ENCODE measurements around the gene SERINC5.

SERINC5 gene

DNA sequence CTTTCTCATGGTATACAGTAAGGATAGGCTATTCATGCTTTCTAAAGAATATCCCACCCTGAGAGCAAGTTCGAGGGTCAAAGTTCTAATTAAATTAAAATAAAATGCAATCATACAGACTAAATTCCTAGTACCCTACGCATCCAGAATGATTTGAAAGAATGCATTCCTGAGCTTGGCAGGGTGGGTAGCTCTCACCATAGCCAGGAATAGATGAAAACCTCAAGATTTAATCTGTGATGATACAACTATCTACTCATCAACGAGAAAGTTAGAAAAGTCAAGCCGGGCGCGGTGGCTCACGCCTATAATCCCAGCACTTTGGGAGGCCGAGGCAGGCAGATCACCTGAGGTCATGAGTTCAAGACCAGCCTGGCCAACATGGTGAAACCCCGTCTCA, 32.3 kb downstream of the SERINC5 start:
- no peak for DNase-seq (ENCODE audit: low spot score)
- in situ Hi-C loops (cut with MboI; ENCODE audit: low sequenced_read_pairs, unreplicated experiment), result no loop called here
- TF ChIP-seq CTCF (IDR thresholded peaks at IDR 0.05; ENCODE audit: borderline replicate concordance, control extremely low read depth, extremely low read depth, insufficient read depth, missing control alignments), result no peak

DNA sequence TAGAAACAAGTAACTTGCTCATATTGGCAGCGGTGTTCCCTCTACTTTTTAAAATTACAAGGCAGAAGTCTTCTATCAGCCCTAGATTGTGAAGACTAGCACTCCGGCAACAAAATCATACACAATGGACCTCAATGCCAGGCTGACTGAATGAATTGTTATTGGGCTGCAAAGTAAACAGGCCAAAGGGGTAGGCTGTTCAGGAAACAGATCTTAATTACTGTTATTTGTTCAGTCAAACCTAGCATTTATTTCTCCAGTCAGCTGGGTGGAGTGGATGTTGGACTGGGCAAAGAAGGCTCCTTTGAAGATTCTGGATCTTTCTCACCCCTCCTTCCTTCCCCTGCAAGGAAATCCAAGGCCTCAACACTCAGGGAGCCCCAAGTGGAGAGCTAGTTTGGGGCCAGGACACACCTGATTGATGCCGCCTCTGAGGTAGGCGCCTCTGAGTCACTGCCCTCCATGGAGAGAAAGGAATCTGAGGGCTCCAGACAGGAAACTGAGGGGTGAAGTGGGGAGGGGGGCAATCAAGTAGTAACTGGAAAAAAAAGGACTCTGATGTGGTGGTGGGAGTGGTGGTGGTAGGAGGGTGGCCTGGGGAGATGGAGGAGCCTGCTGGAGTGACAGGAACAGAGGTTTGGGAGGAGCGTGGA, 35.5 kb downstream of the SERINC5 start:
- in situ Hi-C loops (cut with MboI; ENCODE audit: low sequenced_read_pairs, unreplicated experiment), result no loop called here
- DNase-seq (ENCODE audit: low spot score), result no peak
- TF ChIP-seq CTCF (IDR thresholded peaks at IDR 0.05; ENCODE audit: borderline replicate concordance, control extremely low read depth, extremely low read depth, insufficient read depth, missing control alignments), result no peak

GRCh38 chr5:80219391-80219790, 36.5 kb downstream of the SERINC5 start:
- DNase-seq (ENCODE audit: low spot score), result no peak
- in situ Hi-C loops (cut with MboI; ENCODE audit: low sequenced_read_pairs, unreplicated experiment), result no loop called here
- TF ChIP-seq CTCF (IDR thresholded peaks at IDR 0.05; ENCODE audit: borderline replicate concordance, control extremely low read depth, extremely low read depth, insufficient read depth, missing control alignments), result no peak

- TF ChIP-seq CTCF (IDR thresholded peaks at IDR 0.05; ENCODE audit: borderline replicate concordance, control extremely low read depth, extremely low read depth, insufficient read depth, missing control alignments), result no peak
- no peak for DNase-seq (ENCODE audit: low spot score)
- in situ Hi-C loops (cut with MboI; ENCODE audit: low sequenced_read_pairs, unreplicated experiment), result no loop called here
Measured at GRCh38 chr5:80217667-80218066, 38.2 kb downstream of the SERINC5 start.

- no peak for DNase-seq (ENCODE audit: low spot score)
- no peak for TF ChIP-seq CTCF (IDR thresholded peaks at IDR 0.05; ENCODE audit: borderline replicate concordance, control extremely low read depth, extremely low read depth, insufficient read depth, missing control alignments)
- in situ Hi-C loops (cut with MboI; ENCODE audit: low sequenced_read_pairs, unreplicated experiment), result no loop called here
Measured at GRCh38 chr5:80216753-80217596, 38.9 kb downstream of the SERINC5 start.

DNA sequence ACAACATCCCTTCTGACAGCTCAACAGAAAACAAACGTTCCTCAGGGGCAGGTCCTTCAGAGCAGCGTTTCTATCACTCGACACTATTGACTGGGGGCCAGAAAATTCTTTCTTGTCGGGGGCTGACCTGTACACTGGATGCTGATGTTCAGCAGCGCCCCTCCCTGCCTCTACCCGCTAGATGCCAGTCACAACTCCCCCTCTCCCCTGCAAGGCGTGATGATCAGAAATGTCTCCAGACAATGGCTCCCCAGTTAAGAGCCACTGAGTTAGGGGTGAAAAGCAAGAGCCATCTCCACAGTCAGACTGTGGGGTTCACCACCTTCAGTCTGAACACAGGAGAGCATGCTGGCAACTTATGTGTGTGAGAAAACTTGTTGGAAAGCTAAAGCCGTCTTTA, 39.8 kb downstream of the SERINC5 start:
- no peak for DNase-seq (ENCODE audit: low spot score)
- in situ Hi-C loops (cut with MboI; ENCODE audit: low sequenced_read_pairs, unreplicated experiment), result no loop called here
- TF ChIP-seq CTCF (IDR thresholded peaks at IDR 0.05; ENCODE audit: borderline replicate concordance, control extremely low read depth, extremely low read depth, insufficient read depth, missing control alignments), result no peak

Measured in GM13976 (cell line).